Trophoblast cell (in vitro differentiated cells and primary cell): ENCODE data around the gene MELTF.
A peak's percentile ranks its signal among the peaks of the same experiment; 100 is the strongest.

ENCODE experiments used
- DNase-seq, 2 donors: peaks; one replicate each; pipeline ENCODE4 v3.0.0-alpha.2; 2016
- H2AFZ ChIP-seq: 2 replicates; pipeline ENCODE4 v1.6.1; 2013; ENCODE audit warnings: low read length, moderate library complexity, mild to moderate bottlenecking; ENCODE audit not compliant: insufficient read depth, poor library complexity
- H2AK5ac ChIP-seq: 2 replicates; pipeline ENCODE4 v1.6.1; 2013; ENCODE audit warnings: mild to moderate bottlenecking, low read length
- H2BK120ac ChIP-seq: 2 replicates; pipeline ENCODE4 v1.6.1; 2013; ENCODE audit warnings: low read length, mild to moderate bottlenecking, moderate library complexity; ENCODE audit not compliant: insufficient read depth, poor library complexity
- H2BK12ac ChIP-seq: 2 replicates; pipeline ENCODE4 v1.6.1; 2013; ENCODE audit warnings: mild to moderate bottlenecking, low read length, moderate library complexity
- H2BK5ac ChIP-seq: 2 replicates; pipeline ENCODE4 v1.6.1; 2013; ENCODE audit warnings: low read length, low read depth, moderate library complexity, mild to moderate bottlenecking; ENCODE audit not compliant: poor library complexity
- H3K14ac ChIP-seq: 2 replicates; pipeline ENCODE4 v1.6.1; 2013; ENCODE audit warnings: mild to moderate bottlenecking, low read length
- H3K18ac ChIP-seq: 2 replicates; pipeline ENCODE4 v1.6.1; 2013; ENCODE audit warnings: mild to moderate bottlenecking, low read length
- H3K23ac ChIP-seq: 2 replicates; pipeline ENCODE4 v1.6.1; 2013; ENCODE audit warnings: low read length
- H3K27ac ChIP-seq: 2 replicates; pipeline ENCODE4 v1.5.1; 2013; ENCODE audit warnings: low read depth, mild to moderate bottlenecking, inconsistent platforms, low read length, moderate library complexity
- H3K27me3 ChIP-seq: 2 replicates; pipeline ENCODE4 v1.6.1; 2013; ENCODE audit warnings: inconsistent platforms, mild to moderate bottlenecking, low read length, moderate library complexity; ENCODE audit not compliant: insufficient read depth
- H3K36me3 ChIP-seq, 2 experiments: 1 replicate in 1 of 2; 2 replicates in 1 of 2; pipeline ENCODE4 v1.6.1; 2013; ENCODE audit warnings: low read length in 2 of 2, mild to moderate bottlenecking in 2 of 2, moderate library complexity in 1 of 2; ENCODE audit not compliant: insufficient read depth in 2 of 2, control insufficient read depth in 1 of 2
- H3K4ac ChIP-seq: 2 replicates; pipeline ENCODE4 v1.6.1; 2013; ENCODE audit warnings: low read depth, mild to moderate bottlenecking, low read length, moderate library complexity
- H3K4me1 ChIP-seq, 2 experiments: 1 replicate in 1 of 2; 2 replicates in 1 of 2; pipeline ENCODE4 v1.6.1; 2013; ENCODE audit warnings: low read length in 2 of 2, mild to moderate bottlenecking in 2 of 2, moderate library complexity in 1 of 2; ENCODE audit not compliant: insufficient read depth in 2 of 2, control insufficient read depth in 1 of 2
- H3K4me2 ChIP-seq: 2 replicates; pipeline ENCODE4 v1.6.1; 2013; ENCODE audit warnings: inconsistent platforms, mild to moderate bottlenecking, low read length, moderate library complexity
- H3K4me3 ChIP-seq: 2 replicates; pipeline ENCODE4 v1.5.1; 2013; ENCODE audit warnings: mild to moderate bottlenecking, low read depth, low read length, inconsistent platforms
- H3K79me1 ChIP-seq: one replicate; pipeline ENCODE4 v1.6.1; 2013; ENCODE audit warnings: low read length
- H3K79me2 ChIP-seq: 2 replicates; pipeline ENCODE4 v1.6.1; 2013; ENCODE audit warnings: low read length, mild to moderate bottlenecking; ENCODE audit not compliant: control insufficient read depth, insufficient read depth, poor library complexity
- H3K9ac ChIP-seq: 2 replicates; pipeline ENCODE4 v1.6.1; 2013; ENCODE audit warnings: mild to moderate bottlenecking, low read length
- H3K9me3 ChIP-seq: 2 replicates; pipeline ENCODE4 v1.6.1; 2013; ENCODE audit warnings: low read depth, mild to moderate bottlenecking, control low read depth, inconsistent platforms, low read length; ENCODE audit not compliant: insufficient read depth
- H4K12ac ChIP-seq: 2 replicates; pipeline ENCODE4 v1.6.1; 2013; ENCODE audit warnings: low read depth, mild to moderate bottlenecking, low read length, moderate library complexity
- H4K8ac ChIP-seq: 2 replicates; pipeline ENCODE4 v1.6.1; 2013; ENCODE audit warnings: low read depth, mild to moderate bottlenecking, low read length, moderate library complexity
- H4K91ac ChIP-seq: one replicate; pipeline ENCODE4 v1.6.1; 2013; ENCODE audit warnings: low read depth, mild to moderate bottlenecking, low read length, moderate library complexity
- WGBS: extraction: QIAGEN DNeasy Blood & Tissue Kit; methylation state at CpG from one replicate; pipeline ENCODE4 v1.1.7; 2013; ENCODE audit warnings: missing lambda C conversion rate; ENCODE audit not compliant: insufficient read length, insufficient coverage; ENCODE audit errors: extremely low coverage; 5-methylcytosine and 5-hydroxymethylcytosine counted together

MELTF gene

DNA sequence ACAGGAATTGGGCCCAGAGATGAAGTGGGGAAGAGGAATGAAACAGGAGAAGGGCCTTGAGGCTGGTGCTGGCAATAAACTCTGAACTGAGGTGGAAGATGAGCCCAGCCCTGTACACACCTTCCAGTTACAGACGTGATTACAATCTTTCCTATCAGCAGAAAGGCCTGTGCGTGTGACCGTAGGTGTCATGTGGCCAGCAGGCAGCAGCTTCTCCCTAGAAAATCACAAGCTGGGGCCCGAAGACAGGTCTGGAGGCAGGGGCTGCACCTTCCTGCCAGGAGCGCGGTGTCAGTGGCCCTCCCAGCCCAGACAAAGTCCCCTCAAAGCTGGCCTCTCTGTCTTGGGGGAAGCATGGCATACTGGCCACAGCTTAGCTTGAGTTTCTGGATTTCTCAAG lies 44.3 kb downstream of the MELTF start:
- Histone ChIP-seq H2AK5ac (no peak overlapping the region), H3K23ac (no peak overlapping the region), H4K91ac (no peak overlapping the region), H3K79me2 (no peaks in the 10 kb centered on the region), H3K4me3 (no peak overlapping the region), H3K9ac (no peak overlapping the region), H2AFZ (no peak overlapping the region), H3K27me3 (no peaks in the 10 kb centered on the region), H2BK12ac (no peak overlapping the region), H3K79me1 (no peaks in the 10 kb centered on the region), H3K4me1 (no peaks in the 10 kb centered on the region), H3K4me2 (no peak overlapping the region), H3K14ac (no peak overlapping the region), H3K36me3 (no peaks in the 10 kb centered on the region), H4K12ac (no peak overlapping the region), H2BK120ac (no peak overlapping the region), H3K4ac (no peak overlapping the region), H3K18ac (no peak overlapping the region), H3K27ac (no peak overlapping the region), H3K9me3 (no peaks in the 10 kb centered on the region), H2BK5ac (no peak overlapping the region), H4K8ac (no peak overlapping the region)
- no peak for DNase-seq
- no CpG with 5 or more reads among the region's 6 CpGs for WGBS

GRCh38 chr3:196983186-196983585 lies 46.4 kb downstream of the MELTF start:
- Histone ChIP-seq H3K23ac (no peak overlapping the region), H3K4me2 (no peak overlapping the region), H3K14ac (no peak overlapping the region), H3K27ac (no peak overlapping the region), H3K9me3 (no peaks in the 10 kb centered on the region), H2AFZ (no peak overlapping the region), H3K18ac (no peak overlapping the region), H3K4me1 (no peaks in the 10 kb centered on the region), H3K4ac (no peak overlapping the region), H3K79me2 (no peaks in the 10 kb centered on the region), H3K36me3 (no peaks in the 10 kb centered on the region), H3K9ac (no peak overlapping the region), H3K79me1 (no peaks in the 10 kb centered on the region), H4K8ac (no peak overlapping the region), H4K91ac (no peak overlapping the region), H4K12ac (no peak overlapping the region), H2BK120ac (no peak overlapping the region), H2BK5ac (no peak overlapping the region), H3K27me3 (no peaks in the 10 kb centered on the region), H2AK5ac (no peak overlapping the region), H3K4me3 (no peak overlapping the region), H2BK12ac (no peak overlapping the region)
- DNase-seq = no peak
- WGBS = no CpG with 5 or more reads among the region's 1 CpG

DNA sequence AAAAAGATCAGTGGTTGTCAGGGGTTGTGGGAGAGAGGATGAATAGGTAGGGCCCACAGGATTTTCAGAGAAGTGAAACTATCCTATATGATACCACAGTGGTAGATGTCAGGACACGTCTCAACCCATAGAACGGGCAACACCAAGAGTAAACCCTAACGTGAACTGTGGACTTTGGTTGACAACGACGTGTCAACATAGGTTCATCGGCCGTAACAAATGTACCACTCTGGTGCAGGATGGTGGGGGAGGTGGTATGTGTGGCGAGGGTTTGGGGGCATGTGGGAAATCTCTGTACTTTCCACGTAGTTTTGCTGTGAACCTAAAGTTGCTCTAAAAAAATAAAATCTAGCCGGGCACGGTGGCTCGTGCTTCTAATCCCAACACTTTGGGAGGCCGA lies 48.0 kb downstream of the MELTF start:
- no peak overlapping the region for H3K18ac ChIP-seq
- H3K27ac ChIP-seq = no peak overlapping the region
- H3K23ac ChIP-seq = no peak overlapping the region
- no peaks in the 10 kb centered on the region for H3K36me3 ChIP-seq
- no peak overlapping the region for H4K8ac ChIP-seq
- no peak for DNase-seq
- no peak overlapping the region for H2AK5ac ChIP-seq
- no peak overlapping the region for H3K4ac ChIP-seq
- H4K12ac ChIP-seq = no peak overlapping the region
- H2BK120ac ChIP-seq = no peak overlapping the region
- no CpG with 5 or more reads among the region's 13 CpGs for WGBS
- no peak overlapping the region for H2AFZ ChIP-seq
- H4K91ac ChIP-seq = no peak overlapping the region
- H3K14ac ChIP-seq = no peak overlapping the region
- no peaks in the 10 kb centered on the region for H3K79me2 ChIP-seq
- no peaks in the 10 kb centered on the region for H3K9me3 ChIP-seq
- H3K79me1 ChIP-seq = no peaks in the 10 kb centered on the region
- no peaks in the 10 kb centered on the region for H3K27me3 ChIP-seq
- no peak overlapping the region for H2BK5ac ChIP-seq
- no peak overlapping the region for H3K4me2 ChIP-seq
- no peak overlapping the region for H3K9ac ChIP-seq
- H3K4me1 ChIP-seq = no peaks in the 10 kb centered on the region
- H2BK12ac ChIP-seq = no peak overlapping the region
- no peak overlapping the region for H3K4me3 ChIP-seq

DNA sequence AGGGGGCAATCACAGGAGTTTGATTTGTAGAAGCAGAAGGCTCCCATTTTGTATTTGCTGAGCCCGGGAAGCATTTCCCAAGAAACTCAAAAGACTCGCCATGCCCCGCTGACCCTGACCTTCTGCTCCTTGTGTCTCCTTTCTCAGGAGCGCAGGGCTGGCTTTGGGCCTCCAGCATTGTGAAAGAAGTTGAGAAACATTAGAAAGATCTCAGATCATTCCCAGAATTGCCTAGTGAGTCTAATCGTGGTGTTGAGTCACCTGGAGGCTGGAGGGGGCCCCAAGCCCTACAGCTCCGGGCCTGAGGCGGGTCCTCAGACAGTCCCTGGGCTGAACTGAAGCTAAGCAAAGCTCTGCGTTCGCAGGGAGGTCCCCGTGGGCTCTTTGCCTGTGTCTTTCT lies 50.1 kb downstream of the MELTF start:
- no peaks in the 10 kb centered on the region for H3K79me2 ChIP-seq
- no peak overlapping the region for H4K91ac ChIP-seq
- no peak overlapping the region for H2AK5ac ChIP-seq
- no peak overlapping the region for H3K4me2 ChIP-seq
- WGBS = no CpG with 5 or more reads among the region's 10 CpGs
- no peaks in the 10 kb centered on the region for H3K4me1 ChIP-seq
- H3K27ac ChIP-seq = no peak overlapping the region
- H4K12ac ChIP-seq = no peak overlapping the region
- no peak overlapping the region for H2BK12ac ChIP-seq
- H2BK5ac ChIP-seq = no peak overlapping the region
- DNase-seq = peak; percentile 76 to 79
- no peak overlapping the region for H3K4me3 ChIP-seq
- H3K14ac ChIP-seq = no peak overlapping the region
- H3K9ac ChIP-seq = no peak overlapping the region
- H3K27me3 ChIP-seq = no peaks in the 10 kb centered on the region
- H3K4ac ChIP-seq = no peak overlapping the region
- no peak overlapping the region for H3K18ac ChIP-seq
- H3K36me3 ChIP-seq = no peaks in the 10 kb centered on the region
- no peaks in the 10 kb centered on the region for H3K9me3 ChIP-seq
- no peak overlapping the region for H3K23ac ChIP-seq
- H4K8ac ChIP-seq = no peak overlapping the region
- H2BK120ac ChIP-seq = no peak overlapping the region
- no peak overlapping the region for H2AFZ ChIP-seq
- no peaks in the 10 kb centered on the region for H3K79me1 ChIP-seq
